Activated CD8-positive, alpha-beta memory T cell treated with anti-CD3 and anti-CD28 coated beads, Interleukin-2, amount 50 U/mL, for 24 hours (primary cell): ENCODE results near the gene MICALL1.
"Not testable (repeated sequence)": the region's sequence is repeated elsewhere in the genome, so short reads cannot be mapped to it uniquely, and the experiment has no call there.

Experiments used
- DNase-seq: peaks from one replicate; pipeline ENCODE4 v3.0.0-alpha.2; 2020; ENCODE audit errors: extremely low read depth

The MICALL1 gene

GRCh38 chr22:37959231-37959825, 53.2 kb downstream of the MICALL1 start:
- DNase-seq = no peak

GRCh38 chr22:37961062-37961461, 55.0 kb downstream of the MICALL1 start:
- DNase-seq = no peak

- DNase-seq = no peak
Measured at GRCh38 chr22:37965940-37966664, 60.0 kb downstream of the MICALL1 start.

GRCh38 chr22:37967147-37967546, 61.0 kb downstream of the MICALL1 start:
- no peak for DNase-seq

GRCh38 chr22:37967637-37968451, 61.7 kb downstream of the MICALL1 start:
- DNase-seq = no peak

- no peak for DNase-seq
Measured at GRCh38 chr22:37968452-37969251, 62.6 kb downstream of the MICALL1 start.

GRCh38 chr22:37970864-37971263, 64.8 kb downstream of the MICALL1 start:
- DNase-seq = no peak

- DNase-seq = no peak
Measured at GRCh38 chr22:37971475-37972434, 65.7 kb downstream of the MICALL1 start.

- DNase-seq = no peak
Measured at GRCh38 chr22:37972527-37972926, 66.4 kb downstream of the MICALL1 start.

GRCh38 chr22:37973271-37974170, 67.4 kb downstream of the MICALL1 start:
- no peak for DNase-seq

GRCh38 chr22:37975153-37975552, 69.1 kb downstream of the MICALL1 start:
- no peak for DNase-seq

GRCh38 chr22:37976022-37976421, 69.9 kb downstream of the MICALL1 start:
- not testable (repeated sequence) for DNase-seq

- DNase-seq = no peak
Measured at GRCh38 chr22:37976547-37976946, 70.5 kb downstream of the MICALL1 start.

- no peak for DNase-seq
Measured at GRCh38 chr22:37979782-37980181, 73.7 kb downstream of the MICALL1 start.

GRCh38 chr22:37981282-37982011, 75.3 kb downstream of the MICALL1 start:
- DNase-seq = no peak

GRCh38 chr22:37982151-37982785, 76.2 kb downstream of the MICALL1 start:
- DNase-seq = no peak

- DNase-seq = no peak
Measured at GRCh38 chr22:37982938-37983859, 77.1 kb downstream of the MICALL1 start.
